Esophagus squamous epithelium (tissue), 5 donors: ENCODE measurements around the gene NAA25. TPM values are rescaled to one million over a fixed set of nuclear protein-coding genes. Genes with fewer than 3 reads are reported as not detected.
A peak's percentile ranks its signal among the peaks of the same experiment; 100 is the strongest.
"Not testable (repeated sequence)": the region's sequence is repeated elsewhere in the genome, so short reads cannot be mapped to it uniquely, and the experiment has no call there.

Source experiments
- DNase-seq: peaks from one replicate; lab custom pipeline; 2025; lab: John Stamatoyannopoulos, UW
- H3K27ac ChIP-seq, 4 donors: fragments of 200-600 bp; sonication (generic); one replicate each; pipeline ENCODE4 v1.5.1; 2016 to 2019; ENCODE audit warnings: mild to moderate bottlenecking in 1 of 4
- H3K27me3 ChIP-seq, 4 donors: fragments of 200-600 bp; sonication (generic); 1 replicate in 3 of 4; 2 replicates in 1 of 4; pipeline versions ENCODE4 v1.5.1 to v1.6.0; 2017 to 2021; ENCODE audit warnings: antibody characterized with exemption in 1 of 4
- H3K36me3 ChIP-seq, 3 donors: fragments of 200-600 bp; sonication (generic); one replicate each; pipeline ENCODE4 v1.5.1; 2016 to 2019
- H3K4me1 ChIP-seq, 3 donors: fragments of 200-600 bp; sonication (generic); one replicate each; pipeline ENCODE4 v1.5.1; 2017 to 2019
- H3K4me3 ChIP-seq, 4 donors: fragments of 200-600 bp; sonication (generic); 1 replicate in 3 of 4; 2 replicates in 1 of 4; pipeline ENCODE4 v1.5.1; 2016 to 2019; ENCODE audit warnings: mild to moderate bottlenecking in 2 of 4, moderate library complexity in 1 of 4
- H3K9me3 ChIP-seq, 3 donors: fragments of 200-600 bp; sonication (generic); one replicate each; pipeline ENCODE4 v1.5.1; 2016 to 2019
- POLR2A ChIP-seq, 4 donors: fragments of 450-650 bp; IDR thresholded peaks; one replicate each; pipeline ENCODE4 v1.6.1; 2017; ENCODE audit warnings: antibody characterized with exemption in 4 of 4, mild to moderate bottlenecking in 4 of 4, moderate library complexity in 3 of 4
- WGBS, 2 donors: methylation state at CpG; one replicate each; pipeline ENCODE4 v1.1.5; 2018; 5-methylcytosine and 5-hydroxymethylcytosine counted together
- intact Hi-C: fragments of 100-400 bp; cut with DNase I; formaldehyde crosslinking; loops from one replicate; pipeline ENCODE4 v1.15.0; 2022
- total RNA-seq, 4 donors: library from RNA; depleted of rRNA; stranded (reverse); fragments of >200 nt; gene quantifications; one replicate each; pipeline ENCODE4 v1.1.0, GENCODE V29; 2016
- TF ChIP-seq, protein P1 (sequence below), 6 experiments: fragments of 450-650 bp in 4 of 6; fragments of 200-600 bp in 2 of 6; sonication (generic) in 2 of 6; IDR thresholded peaks; one replicate each; pipeline ENCODE4 v1.5.1; 2016 to 2019; ENCODE audit warnings: antibody characterized with exemption in 6 of 6, mild to moderate bottlenecking in 4 of 6, moderate library complexity in 4 of 6
- donor health status: DM: yes; HTN: yes; CAD: no.

Gene NAA25
- total RNA-seq, 4 donors from 2014 or later = 12.6 to 36.6 (median 26.4) TPM

DNA sequence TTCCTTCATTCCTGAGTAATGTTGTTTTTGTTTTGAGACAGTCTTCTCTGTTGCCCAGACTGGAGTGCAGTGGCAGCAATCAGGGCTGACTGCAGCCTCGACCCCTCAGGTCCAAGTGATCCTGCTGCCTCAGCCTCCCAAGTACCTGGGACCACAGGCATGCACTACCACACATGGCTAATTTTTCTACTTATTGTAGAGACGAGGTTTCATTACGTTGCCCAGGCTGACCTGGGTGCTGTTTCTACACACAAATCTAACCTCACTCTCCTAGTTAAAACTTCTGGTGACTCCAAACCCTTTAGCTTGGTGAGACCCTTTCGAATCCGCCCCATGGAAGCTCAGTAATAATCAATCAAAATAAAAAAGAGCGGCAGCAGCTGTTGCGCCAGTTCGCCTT, 96.9 kb downstream of the NAA25 start:
- intact Hi-C loops = no loop called here
- 44 to 64% methylated on average over 6 to 8 of the region's 8 CpGs for WGBS, 2 donors
- Histone ChIP-seq H3K9me3 (no peaks in the 10 kb centered on the region), H3K4me1 (peaks cover 17 to 64% (median 24%) of the 10 kb centered on the region in 3 donors), H3K36me3 (peaks cover 0 to 14% (median 0%) of the 10 kb centered on the region in 3 donors), H3K27me3 (no peaks in the 10 kb centered on the region), H3K27ac (peak overlapping the region; percentile 94 to 100 (median 98)), H3K4me3 (peak overlapping the region; percentile 82 to 100 (median 96))
- DNase-seq = no peak
- TF ChIP-seq, protein P1, sequence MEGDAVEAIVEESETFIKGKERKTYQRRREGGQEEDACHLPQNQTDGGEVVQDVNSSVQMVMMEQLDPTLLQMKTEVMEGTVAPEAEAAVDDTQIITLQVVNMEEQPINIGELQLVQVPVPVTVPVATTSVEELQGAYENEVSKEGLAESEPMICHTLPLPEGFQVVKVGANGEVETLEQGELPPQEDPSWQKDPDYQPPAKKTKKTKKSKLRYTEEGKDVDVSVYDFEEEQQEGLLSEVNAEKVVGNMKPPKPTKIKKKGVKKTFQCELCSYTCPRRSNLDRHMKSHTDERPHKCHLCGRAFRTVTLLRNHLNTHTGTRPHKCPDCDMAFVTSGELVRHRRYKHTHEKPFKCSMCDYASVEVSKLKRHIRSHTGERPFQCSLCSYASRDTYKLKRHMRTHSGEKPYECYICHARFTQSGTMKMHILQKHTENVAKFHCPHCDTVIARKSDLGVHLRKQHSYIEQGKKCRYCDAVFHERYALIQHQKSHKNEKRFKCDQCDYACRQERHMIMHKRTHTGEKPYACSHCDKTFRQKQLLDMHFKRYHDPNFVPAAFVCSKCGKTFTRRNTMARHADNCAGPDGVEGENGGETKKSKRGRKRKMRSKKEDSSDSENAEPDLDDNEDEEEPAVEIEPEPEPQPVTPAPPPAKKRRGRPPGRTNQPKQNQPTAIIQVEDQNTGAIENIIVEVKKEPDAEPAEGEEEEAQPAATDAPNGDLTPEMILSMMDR (IDR thresholded peaks at IDR 0.05) = no peak
- no peak for TF ChIP-seq POLR2A (IDR thresholded peaks at IDR 0.05)

- Histone ChIP-seq H3K27ac (no peak overlapping the region), H3K9me3 (no peaks in the 10 kb centered on the region), H3K36me3 (peaks cover 0 to 4% (median 0%) of the 10 kb centered on the region in 3 donors), H3K4me3 (no peak overlapping the region), H3K27me3 (no peaks in the 10 kb centered on the region), H3K4me1 (peaks cover 17 to 72% (median 24%) of the 10 kb centered on the region in 3 donors)
- intact Hi-C loops = no loop called here
- WGBS, 2 donors = 85 to 88% methylated on average over 3 to 4 of the region's 8 CpGs
- no peak for TF ChIP-seq POLR2A (IDR thresholded peaks at IDR 0.05)
- TF ChIP-seq, protein P1 (IDR thresholded peaks at IDR 0.05) = no peak
- DNase-seq = no peak
These were observed 97.9 kb downstream of the NAA25 start for GRCh38 chr12:112010415-112011344.

DNA sequence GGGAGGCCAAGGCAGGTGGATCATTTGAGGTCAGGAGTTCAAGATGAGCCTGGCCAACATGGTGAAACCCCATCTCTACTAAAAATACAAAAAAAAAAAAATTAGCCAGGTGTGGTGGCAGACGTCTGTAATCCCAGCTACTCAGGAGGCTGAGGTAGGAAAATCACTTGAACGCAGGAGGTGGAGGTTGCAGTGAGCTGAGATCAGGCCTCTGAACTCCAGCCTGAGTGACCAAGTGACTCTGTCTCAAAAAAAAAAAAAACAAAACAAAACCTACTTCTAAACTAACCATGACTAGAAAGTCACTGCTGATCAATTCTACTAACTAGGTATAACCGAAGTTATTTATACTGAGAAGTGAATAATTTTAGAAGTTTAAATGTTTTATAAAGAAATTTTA, 99.0 kb downstream of the NAA25 start:
- H3K27me3 ChIP-seq, intact Hi-C loops, H3K27ac ChIP-seq, DNase-seq, H3K36me3 ChIP-seq, H3K9me3 ChIP-seq, H3K4me3 ChIP-seq: not testable (repeated sequence)
- peaks cover 12 to 68% (median 15%) of the 10 kb centered on the region in 3 donors for H3K4me1 ChIP-seq
- 73% methylated on average over 3 of the region's 3 CpGs for WGBS, 2 donors

- Histone ChIP-seq H3K27me3 (no peaks in the 10 kb centered on the region), H3K36me3 (no peaks in the 10 kb centered on the region), H3K4me3 (no peak overlapping the region), H3K4me1 (peaks cover 6 to 61% (median 10%) of the 10 kb centered on the region in 3 donors), H3K9me3 (no peaks in the 10 kb centered on the region), H3K27ac (no peak overlapping the region)
- 32% methylated on average over 3 of the region's 3 CpGs for WGBS, 2 donors
- no peak for DNase-seq
- intact Hi-C loops = no loop called here
- TF ChIP-seq POLR2A (IDR thresholded peaks at IDR 0.05) = no peak
- TF ChIP-seq, protein P1 (IDR thresholded peaks at IDR 0.05) = no peak
These were observed 99.7 kb downstream of the NAA25 start for GRCh38 chr12:112008918-112009317.

- no peak overlapping the region for H3K4me3 ChIP-seq
- no peaks in the 10 kb centered on the region for H3K9me3 ChIP-seq
- no peaks in the 10 kb centered on the region for H3K27me3 ChIP-seq
- intact Hi-C loops = no loop called here
- H3K27ac ChIP-seq = peak overlapping the region in 1 of 4 donors; percentile 17
- H3K4me1 ChIP-seq = peaks cover 6 to 60% (median 10%) of the 10 kb centered on the region in 3 donors
- WGBS, 2 donors = 82 to 90% methylated on average over 8 to 9 of the region's 9 CpGs
- DNase-seq = no peak
- H3K36me3 ChIP-seq = no peaks in the 10 kb centered on the region
- no peak for TF ChIP-seq POLR2A (IDR thresholded peaks at IDR 0.05)
- TF ChIP-seq, protein P1 (IDR thresholded peaks at IDR 0.05) = no peak
These were observed 100.6 kb downstream of the NAA25 start for GRCh38 chr12:112007945-112008344.
